Stimulated activated CD8-positive, alpha-beta memory T cell treated with anti-CD3 and anti-CD28 coated beads, Interleukin-2, amount 100 ng/mL, for 48 hours (primary cell): ENCODE measurements around the gene COBL.
"Not testable (repeated sequence)": the region's sequence is repeated elsewhere in the genome, so short reads cannot be mapped to it uniquely, and the experiment has no call there.

Experiments
- DNase-seq, 2 donors: peaks; one replicate each; pipeline ENCODE4 v3.0.0-alpha.2; 2020; ENCODE audit warnings: low read depth in 2 of 2

COBL gene

GRCh38 chr7:51006483-51007235 lies 309.9 kb downstream of the COBL start:
- DNase-seq = no peak

GRCh38 chr7:51005074-51005473 lies 311.5 kb downstream of the COBL start:
- DNase-seq = no peak

- no peak for DNase-seq
These were observed 315.7 kb downstream of the COBL start for GRCh38 chr7:51000956-51001355.

GRCh38 chr7:50994753-50995319 lies 321.8 kb downstream of the COBL start:
- DNase-seq = no peak

GRCh38 chr7:50990214-50990613 lies 326.4 kb downstream of the COBL start:
- not testable (repeated sequence) for DNase-seq

GRCh38 chr7:50988988-50989387 lies 327.6 kb downstream of the COBL start:
- DNase-seq = no peak

- no peak for DNase-seq
These were observed 328.1 kb downstream of the COBL start for GRCh38 chr7:50988465-50988864.

- no peak for DNase-seq
These were observed 331.5 kb downstream of the COBL start for GRCh38 chr7:50985096-50985495.

- DNase-seq = no peak
These were observed 332.8 kb downstream of the COBL start for GRCh38 chr7:50983850-50984249.

GRCh38 chr7:50982626-50983025 lies 334.0 kb downstream of the COBL start:
- no peak for DNase-seq

GRCh38 chr7:50981743-50982142 lies 334.9 kb downstream of the COBL start:
- DNase-seq = no peak

- DNase-seq = no peak
These were observed 336.2 kb downstream of the COBL start for GRCh38 chr7:50980411-50980810.

GRCh38 chr7:50978633-50979215 lies 337.9 kb downstream of the COBL start:
- no peak for DNase-seq

- no peak for DNase-seq
These were observed 339.2 kb downstream of the COBL start for GRCh38 chr7:50977421-50977820.

GRCh38 chr7:50976064-50976463 lies 340.5 kb downstream of the COBL start:
- DNase-seq = no peak

- DNase-seq = no peak
These were observed 342.4 kb downstream of the COBL start for GRCh38 chr7:50974240-50974639.

GRCh38 chr7:50973814-50974213 lies 342.8 kb downstream of the COBL start:
- no peak for DNase-seq

- DNase-seq = no peak
These were observed 346.5 kb downstream of the COBL start for GRCh38 chr7:50970092-50970491.
